LNCaP clone FGC (cell line): Measurements from ENCODE around the gene POU6F2.

Experiments
- DNase-seq: peaks from one replicate; pipeline ENCODE4 v3.0.0-alpha.2; 2011; ENCODE audit warnings: low read depth
- H3K4me3 ChIP-seq: 2 replicates; pipeline ENCODE4 v1.5.1; 2011; ENCODE audit warnings: mild to moderate bottlenecking, low read depth, low read length, control low read depth
- CTCF ChIP-seq: IDR thresholded peaks from 2 replicates; pipeline ENCODE4 v1.5.1; 2012; ENCODE audit warnings: mild to moderate bottlenecking; ENCODE audit not compliant: control insufficient read depth, insufficient read depth; ENCODE audit errors: extremely low read depth

Gene POU6F2

GRCh38 chr7:39075210-39075609 is 97.5 kb downstream of the POU6F2 start:
- DNase-seq: no peak
- TF ChIP-seq CTCF: no peak
- H3K4me3 ChIP-seq: no peak overlapping the region

GRCh38 chr7:39083781-39084180 is 106.1 kb downstream of the POU6F2 start:
- TF ChIP-seq CTCF: no peak
- no peak for DNase-seq
- no peak overlapping the region for H3K4me3 ChIP-seq

GRCh38 chr7:39084349-39084748 is 106.6 kb downstream of the POU6F2 start:
- DNase-seq: no peak
- H3K4me3 ChIP-seq: no peak overlapping the region
- no peak for TF ChIP-seq CTCF

GRCh38 chr7:39085189-39085588 is 107.5 kb downstream of the POU6F2 start:
- H3K4me3 ChIP-seq: no peak overlapping the region
- DNase-seq: no peak
- TF ChIP-seq CTCF: no peak

GRCh38 chr7:39085590-39086049 is 107.9 kb downstream of the POU6F2 start:
- no peak for TF ChIP-seq CTCF
- no peak overlapping the region for H3K4me3 ChIP-seq
- DNase-seq: no peak

GRCh38 chr7:39086638-39087360 is 109.1 kb downstream of the POU6F2 start:
- no peak for TF ChIP-seq CTCF
- no peak overlapping the region for H3K4me3 ChIP-seq
- DNase-seq: no peak
